ENCODE results near the gene FRAT1.

- TF ChIP-seq CTCF (conservative IDR thresholded peaks at IDR 0.05; ENCODE audit: low read depth, low read length) = no peak
- no peak for TF ChIP-seq RAD21 (IDR thresholded peaks at IDR 0.05; ENCODE audit: low read length)
Observed at GRCh38 chr10:97329766-97330165, 10.7 kb downstream of the FRAT1 start.

Measured in IMR-90 (cell line).